K562 (cell line): Measurements from ENCODE around the gene CPZ. TPM values are rescaled to one million over a fixed set of nuclear protein-coding genes. Genes with fewer than 3 reads are reported as not detected.
"Not testable (repeated sequence)": the region's sequence is repeated elsewhere in the genome, so short reads cannot be mapped to it uniquely, and the experiment has no call there.

Experiments
- ATAC-seq: fragments of 200-7000 bp; cut with Tn5 transposase; 3 replicates; pipeline ENCODE4 v1.9.1; 2020; ENCODE audit warnings: moderate library complexity
- BruUV-seq: library from RNA; stranded (reverse); fragments of 400-500 nt; replicated peaks from 2 replicates; lab custom pipeline; 2021; lab: Mats Ljungman, UMichigan
- CTCF ChIA-PET: fragments of 300-600 bp; formaldehyde crosslinking; extraction: SDS; loops from one replicate; lab custom pipeline; 2021; ENCODE audit warnings: low intra/inter-chr PET ratio; lab: Yijun Ruan, JAX
- POLR2A ChIA-PET: fragments of 300-600, 350-650 bp; sonication (Branson Sonifier 250); formaldehyde crosslinking; extraction: SDS; loops from one replicate; lab custom pipeline; 2021; ENCODE audit warnings: antibody characterized with exemption, inconsistent platforms; lab: Yijun Ruan, JAX
- DNase-seq, 4 experiments: peaks; one replicate each; pipeline versions ENCODE4 v3.0.0 to v3.0.0-alpha.2; 2011 to 2018; ENCODE audit warnings: low spot score in 3 of 4, mixed read lengths in 3 of 4; ENCODE audit errors: extremely low read depth in 1 of 4
- FAIRE-seq: peaks from 2 replicates; lab custom pipeline; 2011; peaks lifted over from hg19 to GRCh38; lab: Jason Lieb, UNC
- H2AFZ ChIP-seq: 2 replicates; pipeline ENCODE4 v1.6.0; 2011; ENCODE audit warnings: low read depth, low read length, control low read depth, inconsistent platforms
- H3K27ac ChIP-seq: fragments of 200-600 bp; 3 replicates; pipeline ENCODE4 v1.8.0; 2011; ENCODE audit warnings: low read depth, mild to moderate bottlenecking, control low read depth, inconsistent platforms, low read length, moderate library complexity, mixed read lengths; ENCODE audit errors: extremely low read depth
- H3K27me3 ChIP-seq, 2 experiments: fragments of 300-600 bp in 1 of 2; 2 replicates in 1 of 2; 3 replicates in 1 of 2; pipeline versions ENCODE4 v1.6.0 to v1.8.0; 2011; ENCODE audit warnings: inconsistent platforms in 2 of 2, low read length in 2 of 2, mild to moderate bottlenecking in 1 of 2, mixed read lengths in 1 of 2, moderate library complexity in 1 of 2; ENCODE audit not compliant: control insufficient read depth in 2 of 2, insufficient read depth in 2 of 2
- H3K36me3 ChIP-seq: fragments of 300-600 bp; 3 replicates; pipeline ENCODE4 v1.8.0; 2011; ENCODE audit warnings: mild to moderate bottlenecking, low read length, inconsistent platforms; ENCODE audit not compliant: control insufficient read depth, insufficient read depth
- H3K4me1 ChIP-seq, 2 experiments: fragments of 200-600 bp in 1 of 2; replicated peaks in 1 of 2; 2 replicates in 1 of 2; 3 replicates in 1 of 2; pipeline versions ENCODE4 v1.5.1 to v1.8.0; 2011; ENCODE audit warnings: inconsistent platforms in 2 of 2, low read length in 2 of 2, mild to moderate bottlenecking in 1 of 2, mixed read lengths in 1 of 2, moderate library complexity in 1 of 2; ENCODE audit not compliant: control insufficient read depth in 2 of 2, insufficient read depth in 2 of 2
- H3K4me2 ChIP-seq: 2 replicates; pipeline ENCODE4 v1.6.1; 2011; ENCODE audit warnings: low read length, control low read depth, inconsistent platforms, mixed read lengths; ENCODE audit not compliant: insufficient read depth
- H3K4me3 ChIP-seq: fragments of 200-600 bp; sonication (generic), shearing (Covaris generic); 2 replicates; pipeline ENCODE4 v1.5.1; 2016; ENCODE audit warnings: control low read depth, inconsistent platforms
- H3K79me2 ChIP-seq: fragments of 200-600 bp; 3 replicates; pipeline ENCODE4 v1.8.0; 2011; ENCODE audit warnings: low read length, inconsistent platforms; ENCODE audit not compliant: control insufficient read depth, insufficient read depth
- H3K9ac ChIP-seq, 2 experiments: 2 replicates each; pipeline versions ENCODE4 v1.6.0 to v1.6.1; 2011; ENCODE audit warnings: low read depth in 2 of 2, low read length in 2 of 2, control low read depth in 1 of 2, inconsistent platforms in 1 of 2, mild to moderate bottlenecking in 1 of 2, mixed read lengths in 1 of 2; ENCODE audit not compliant: insufficient read depth in 1 of 2
- H3K9me1 ChIP-seq: one replicate; pipeline ENCODE4 v1.6.0; 2011; ENCODE audit warnings: inconsistent platforms, mild to moderate bottlenecking, low read length, moderate library complexity; ENCODE audit not compliant: control insufficient read depth, insufficient read depth
- H3K9me3 ChIP-seq: replicated peaks from 2 replicates; pipeline ENCODE4 v1.5.1; 2011; ENCODE audit warnings: low read depth, low read length, inconsistent platforms; ENCODE audit not compliant: control insufficient read depth, insufficient read depth
- H4K20me1 ChIP-seq: replicated peaks from 2 replicates; pipeline ENCODE4 v1.6.1; 2011; ENCODE audit warnings: low read length, inconsistent platforms, mixed read lengths; ENCODE audit not compliant: control insufficient read depth, insufficient read depth
- E2F3 ChIP-seq: fragments of 250-450 bp; sonication (Bioruptor Pico); IDR thresholded peaks from 2 replicates; pipeline ENCODE4 v1.4.0; 2020; ENCODE audit warnings: mild to moderate bottlenecking
- ZNF584 ChIP-seq: fragments of 200-800 bp; sonication (Bioruptor generic); IDR thresholded peaks from 2 replicates; pipeline ENCODE4 v1.6.1; 2016; ENCODE audit warnings: low read depth, mild to moderate bottlenecking, missing genetic modification characterization, missing compliant biosample characterization
- WGBS: fragments of 100-300 bp; shearing (Covaris generic); methylation state at CpG from one replicate; pipeline ENCODE4 v1.1.6; 2016; ENCODE audit warnings: low coverage, mixed read lengths; ENCODE audit not compliant: insufficient coverage; ENCODE audit errors: missing lambda C conversion rate; 5-methylcytosine and 5-hydroxymethylcytosine counted together
- in situ Hi-C: fragments of 300-500 bp; cut with MboI; formaldehyde crosslinking; loops from 4 replicates; pipeline ENCODE4 v1.15.0; 2018; ENCODE audit warnings: inconsistent platforms, mixed read lengths
- intact Hi-C: fragments of 100-400 bp; cut with micrococcal nuclease; formaldehyde crosslinking; loops from 2 replicates; pipeline ENCODE4 v1.14.2; 2022
- polyA plus RNA-seq, 8 experiments: library from polyadenylated mRNA; depleted of rRNA in 4 of 8; stranded (reverse) in 5 of 8; unstranded in 3 of 8; fragments of >200 nt; fragmentation: Nextera tagmentation in 2 of 8; fragmentation: Illumina TruSeq in 1 of 8; extraction: Ambion mirVana in 2 of 8; extraction: Trizol in 1 of 8; gene quantifications; 2 replicates each; pipeline versions ENCODE4 v1.2.1 to v1.2.3, GENCODE V29; 2011 to 2014; ENCODE audit warnings: inconsistent platforms in 1 of 8, missing spikeins in 1 of 8
- total RNA-seq, 7 experiments: library from RNA; depleted of rRNA in 6 of 7; stranded (reverse); fragments of >200 nt in 6 of 7; fragmentation: Illumina TruSeq in 2 of 7; extraction: Trizol in 2 of 7; gene quantifications; 2 replicates each; pipeline versions ENCODE4 v1.2.1 to v1.2.3, GENCODE V29; 2011 to 2021; ENCODE audit warnings: low replicate concordance in 1 of 7

CPZ gene
- total and polyA plus RNA-seq, 9 of the 15 experiments (the other 6 are each of a cell fraction or from before 2014, with no cell fraction given), result 0.06 to 2.2 (median 1.2) TPM; not detected in 1

DNA sequence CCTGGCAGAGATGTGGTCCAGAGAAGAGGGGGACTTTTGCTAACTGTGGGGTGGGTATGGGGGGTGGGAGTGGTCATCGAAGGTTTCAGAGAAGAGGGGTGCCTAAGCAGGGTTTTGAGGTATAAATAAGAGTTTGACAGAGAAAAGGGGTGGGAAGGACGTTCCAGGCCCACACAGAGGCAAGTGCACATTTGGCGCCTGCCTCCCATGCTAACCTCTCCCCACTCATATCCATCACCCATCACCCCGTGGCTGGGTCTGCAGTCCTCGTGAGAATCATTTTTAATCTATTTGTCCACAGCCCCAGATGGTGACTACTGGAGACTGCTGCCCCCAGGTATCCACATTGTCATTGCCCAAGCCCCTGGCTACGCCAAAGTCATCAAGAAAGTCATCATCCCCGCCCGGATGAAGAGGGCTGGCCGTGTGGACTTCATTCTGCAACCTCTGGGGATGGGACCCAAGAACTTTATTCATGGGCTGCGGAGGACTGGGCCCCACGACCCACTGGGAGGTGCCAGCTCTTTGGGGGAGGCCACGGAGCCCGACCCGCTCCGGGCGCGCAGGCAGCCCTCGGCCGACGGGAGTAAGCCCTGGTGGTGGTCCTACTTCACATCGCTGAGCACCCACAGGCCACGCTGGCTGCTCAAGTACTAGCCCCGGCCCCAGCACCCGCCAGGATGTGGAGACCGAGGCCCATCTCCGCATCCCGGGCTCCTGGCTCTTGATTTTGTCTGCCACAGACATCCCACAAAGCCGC is 26.6 kb downstream of the CPZ start (continued):
- no peak for TF ChIP-seq E2F3 (CRISPR knock-in tag)
- TF ChIP-seq ZNF584 (CRISPR knock-in tag), result no peak

DNA sequence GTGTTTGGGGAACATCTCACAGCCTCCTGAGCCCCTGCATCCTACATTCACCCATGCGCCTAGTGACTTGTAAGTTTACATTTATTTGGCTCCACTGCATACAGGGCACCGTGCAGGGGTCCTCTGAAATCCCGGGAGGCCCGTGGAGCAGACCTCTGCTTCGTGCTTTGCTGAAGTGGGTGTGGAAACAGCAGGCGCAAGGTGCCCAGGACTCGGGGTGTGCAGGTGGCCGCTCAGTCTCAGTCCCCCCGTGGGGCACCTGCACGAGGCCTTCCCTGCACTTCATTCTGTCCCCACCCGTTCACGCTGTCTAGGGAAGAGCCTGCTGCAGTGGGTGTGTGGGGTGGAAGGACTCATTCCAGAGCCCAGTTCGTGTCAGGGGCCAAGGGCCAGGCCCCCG is 28.6 kb downstream of the CPZ start:
- BruUV-seq, H3K4me2 ChIP-seq, H3K79me2 ChIP-seq, H3K36me3 ChIP-seq, H3K4me1 ChIP-seq, POLR2A ChIA-PET, H3K4me3 ChIP-seq, CTCF ChIA-PET, H3K27ac ChIP-seq, in situ Hi-C loops, H2AFZ ChIP-seq, H3K9ac ChIP-seq, FAIRE-seq, DNase-seq, ATAC-seq, intact Hi-C loops, H4K20me1 ChIP-seq, H3K9me3 ChIP-seq, H3K9me1 ChIP-seq: not testable (repeated sequence)
- H3K27me3 ChIP-seq, result peaks cover 0 to 37% of the 10 kb centered on the region in 2 experiments; a peak in 2 of 5 replicates
- WGBS, result under 1% methylated on average over 11 of the region's 14 CpGs

- H3K27me3 ChIP-seq, H3K4me3 ChIP-seq, in situ Hi-C loops, H4K20me1 ChIP-seq, H3K4me1 ChIP-seq, DNase-seq, BruUV-seq, H3K9ac ChIP-seq, FAIRE-seq, H3K9me1 ChIP-seq, H2AFZ ChIP-seq, H3K9me3 ChIP-seq, POLR2A ChIA-PET, H3K79me2 ChIP-seq, intact Hi-C loops, H3K27ac ChIP-seq, H3K36me3 ChIP-seq, H3K4me2 ChIP-seq, CTCF ChIA-PET: not testable (repeated sequence)
- no CpG with 5 or more reads among the region's 29 CpGs for WGBS
- peak; percentile 93 for ATAC-seq
Measured at GRCh38 chr4:8624601-8625272, 32.2 kb downstream of the CPZ start.

DNA sequence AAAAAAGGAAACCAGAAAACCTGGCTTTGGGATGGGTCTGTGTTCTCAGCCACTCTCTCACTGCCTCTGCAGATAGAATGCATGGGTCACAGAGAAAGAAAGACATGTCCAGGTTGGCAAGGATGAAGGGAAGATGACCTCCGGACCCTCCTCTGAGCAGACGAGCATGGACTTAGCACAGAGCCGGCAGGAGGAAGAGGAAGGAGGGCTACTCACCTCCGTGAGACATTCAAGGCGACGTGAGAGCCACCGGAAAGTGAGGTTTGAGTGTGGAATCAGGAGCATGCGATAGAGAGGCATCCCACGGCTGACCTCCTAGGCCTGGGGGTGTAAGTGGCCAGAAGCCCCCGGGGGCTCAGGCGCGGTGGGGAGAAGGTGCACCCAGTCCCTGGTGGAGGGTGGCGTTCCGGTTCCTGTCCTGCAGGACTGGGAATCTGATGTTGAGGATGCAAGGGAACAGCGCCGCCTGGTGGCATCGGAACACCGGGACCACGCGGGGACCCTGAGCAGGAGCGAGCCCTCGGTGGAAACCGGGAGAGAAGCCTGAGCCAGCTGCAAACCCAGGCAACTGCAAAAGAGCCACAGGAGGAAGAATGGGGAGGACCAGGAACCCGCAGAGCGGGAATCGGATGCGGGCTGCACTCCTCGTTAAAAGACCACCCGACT is 37.8 kb downstream of the CPZ start:
- H3K27ac ChIP-seq, POLR2A ChIA-PET, H3K27me3 ChIP-seq, H3K9ac ChIP-seq, H3K4me1 ChIP-seq, H3K9me1 ChIP-seq, DNase-seq, FAIRE-seq, CTCF ChIA-PET, H3K4me2 ChIP-seq, H3K36me3 ChIP-seq, H2AFZ ChIP-seq, intact Hi-C loops, BruUV-seq, H3K4me3 ChIP-seq, H3K79me2 ChIP-seq, H4K20me1 ChIP-seq, in situ Hi-C loops, H3K9me3 ChIP-seq: not testable (repeated sequence)
- ATAC-seq, result peak; percentile 94
- WGBS, result no CpG with 5 or more reads among the region's 29 CpGs
